ENCODE measurements around the gene RAD51AP1.

The RAD51AP1 gene

GRCh38 chr12:4530160-4530559, 8.5 kb upstream of the RAD51AP1 start:
- Histone ChIP-seq H3K4me1 (ENCODE audit: control extremely low read depth in 1 of 4, control insufficient read depth in 4 of 4, insufficient read depth in 4 of 4, low read length in 3 of 4) (no peaks in the 10 kb centered on the region), H3K27me3 (replicated peaks in 2 of 5; ENCODE audit: control insufficient read depth in 4 of 5, insufficient read depth in 5 of 5, low read length in 4 of 5) (no peaks in the 10 kb centered on the region), H3K4me3 (ENCODE audit: control insufficient read depth in 1 of 7, extremely low read depth in 1 of 7, insufficient read depth in 4 of 7, low read depth in 2 of 7, low read length in 6 of 7) (no peak overlapping the region), H3K9me3 (ENCODE audit: control extremely low read depth in 1 of 5, control insufficient read depth in 4 of 5, insufficient read depth in 2 of 5, low read depth in 1 of 5, low read length in 4 of 5) (no peaks in the 10 kb centered on the region), H3K27ac (ENCODE audit: insufficient read depth in 1 of 2, low read depth in 1 of 2, low read length in 2 of 2, poor library complexity in 1 of 2, severe bottlenecking in 2 of 2) (no peak overlapping the region), H3K36me3 (ENCODE audit: control insufficient read depth in 4 of 4, insufficient read depth in 4 of 4, low read length in 3 of 4) (peaks cover 6 to 35% (median 20%) of the 10 kb centered on the region in 4 experiments)
- no CpG with 5 or more reads among the region's 1 CpG for WGBS (ENCODE audit: insufficient coverage)
- CTCF ChIA-PET: interaction anchor here (2.0 kb wide), 1 partner anchor 147 kb away, joined by 8 read pairs; no protein-coding TSS in a partner anchor
- POLR2A ChIA-PET: no interaction called here
- DNase-seq: no peak

- DNase-seq: no peak
- H3K27me3 ChIP-seq (replicated peaks in 2 of 5; ENCODE audit: control insufficient read depth in 4 of 5, insufficient read depth in 5 of 5, low read length in 4 of 5): no peaks in the 10 kb centered on the region
- ChIA-PET CTCF (interaction anchor here (2.0 kb wide), 1 partner anchor 148 kb away, joined by 8 read pairs; no protein-coding TSS in a partner anchor), POLR2A (interaction anchor here (0.7 kb wide), 1 partner anchor 971 kb away, joined by 4 read pairs; no protein-coding TSS in a partner anchor)
- H3K27ac ChIP-seq (ENCODE audit: insufficient read depth in 1 of 2, low read depth in 1 of 2, low read length in 2 of 2, poor library complexity in 1 of 2, severe bottlenecking in 2 of 2): no peak overlapping the region
- 96% methylated on average over 3 of the region's 6 CpGs for WGBS (ENCODE audit: insufficient coverage)
- H3K4me1 ChIP-seq (ENCODE audit: control extremely low read depth in 1 of 4, control insufficient read depth in 4 of 4, insufficient read depth in 4 of 4, low read length in 3 of 4): no peaks in the 10 kb centered on the region
- peaks cover 4 to 30% (median 20%) of the 10 kb centered on the region in 4 experiments for H3K36me3 ChIP-seq (ENCODE audit: control insufficient read depth in 4 of 4, insufficient read depth in 4 of 4, low read length in 3 of 4)
- H3K9me3 ChIP-seq (ENCODE audit: control extremely low read depth in 1 of 5, control insufficient read depth in 4 of 5, insufficient read depth in 2 of 5, low read depth in 1 of 5, low read length in 4 of 5): no peaks in the 10 kb centered on the region
- H3K4me3 ChIP-seq (ENCODE audit: control insufficient read depth in 1 of 7, extremely low read depth in 1 of 7, insufficient read depth in 4 of 7, low read depth in 2 of 7, low read length in 6 of 7): no peak overlapping the region
Measured at GRCh38 chr12:4530982-4531586, 7.6 kb upstream of the RAD51AP1 start.

GRCh38 chr12:4535092-4535491, 3.6 kb upstream of the RAD51AP1 start:
- Histone ChIP-seq H3K9me3 (ENCODE audit: control extremely low read depth in 1 of 5, control insufficient read depth in 4 of 5, insufficient read depth in 2 of 5, low read depth in 1 of 5, low read length in 4 of 5) (no peaks in the 10 kb centered on the region), H3K36me3 (ENCODE audit: control insufficient read depth in 4 of 4, insufficient read depth in 4 of 4, low read length in 3 of 4) (peaks cover 2 to 30% (median 19%) of the 10 kb centered on the region in 4 experiments), H3K27ac (ENCODE audit: insufficient read depth in 1 of 2, low read depth in 1 of 2, low read length in 2 of 2, poor library complexity in 1 of 2, severe bottlenecking in 2 of 2) (no peak overlapping the region), H3K27me3 (replicated peaks in 2 of 5; ENCODE audit: control insufficient read depth in 4 of 5, insufficient read depth in 5 of 5, low read length in 4 of 5) (no peaks in the 10 kb centered on the region), H3K4me3 (ENCODE audit: control insufficient read depth in 1 of 7, extremely low read depth in 1 of 7, insufficient read depth in 4 of 7, low read depth in 2 of 7, low read length in 6 of 7) (no peak overlapping the region), H3K4me1 (ENCODE audit: control extremely low read depth in 1 of 4, control insufficient read depth in 4 of 4, insufficient read depth in 4 of 4, low read length in 3 of 4) (peaks cover 12 to 23% (median 16%) of the 10 kb centered on the region in 4 experiments)
- POLR2A ChIA-PET: no interaction called here
- CTCF ChIA-PET: interaction anchor here (0.6 to 1.5 kb wide), 3 partner anchors 10 to 151 kb away, joined by 3 to 4 read pairs (median 3); no protein-coding TSS in a partner anchor
- DNase-seq: no peak
- WGBS (ENCODE audit: insufficient coverage): 100% methylated on average over 4 of the region's 4 CpGs

- peaks cover 16 to 30% (median 22%) of the 10 kb centered on the region in 4 experiments for H3K4me1 ChIP-seq (ENCODE audit: control extremely low read depth in 1 of 4, control insufficient read depth in 4 of 4, insufficient read depth in 4 of 4, low read length in 3 of 4)
- H3K9me3 ChIP-seq (ENCODE audit: control extremely low read depth in 1 of 5, control insufficient read depth in 4 of 5, insufficient read depth in 2 of 5, low read depth in 1 of 5, low read length in 4 of 5): no peaks in the 10 kb centered on the region
- H3K27me3 ChIP-seq (replicated peaks in 2 of 5; ENCODE audit: control insufficient read depth in 4 of 5, insufficient read depth in 5 of 5, low read length in 4 of 5): no peaks in the 10 kb centered on the region
- peaks cover 2 to 30% (median 19%) of the 10 kb centered on the region in 4 experiments for H3K36me3 ChIP-seq (ENCODE audit: control insufficient read depth in 4 of 4, insufficient read depth in 4 of 4, low read length in 3 of 4)
- no peak overlapping the region for H3K4me3 ChIP-seq (ENCODE audit: control insufficient read depth in 1 of 7, extremely low read depth in 1 of 7, insufficient read depth in 4 of 7, low read depth in 2 of 7, low read length in 6 of 7)
- H3K27ac ChIP-seq (ENCODE audit: insufficient read depth in 1 of 2, low read depth in 1 of 2, low read length in 2 of 2, poor library complexity in 1 of 2, severe bottlenecking in 2 of 2): no peak overlapping the region
- CTCF ChIA-PET: interaction anchor here (1.1 kb wide), 1 partner anchor 115 kb away, joined by 3 read pairs; no protein-coding TSS in a partner anchor
- 69% methylated on average over 2 of the region's 2 CpGs for WGBS (ENCODE audit: insufficient coverage)
- no peak for DNase-seq
- POLR2A ChIA-PET: no interaction called here
Measured at GRCh38 chr12:4535871-4536270, 2.8 kb upstream of the RAD51AP1 start.

GRCh38 chr12:4539167-4539870, 629 bp downstream of the RAD51AP1 start:
- POLR2A ChIA-PET: no interaction called here
- H3K27ac ChIP-seq (ENCODE audit: insufficient read depth in 1 of 2, low read depth in 1 of 2, low read length in 2 of 2, poor library complexity in 1 of 2, severe bottlenecking in 2 of 2): peak overlapping the region in 1 of 2 experiments; percentile 100
- 54% methylated on average over 3 of the region's 16 CpGs for WGBS (ENCODE audit: insufficient coverage)

GRCh38 chr12:4540170-4540569, 1.5 kb downstream of the RAD51AP1 start:
- no peaks in the 10 kb centered on the region for H3K27me3 ChIP-seq (replicated peaks in 2 of 5; ENCODE audit: control insufficient read depth in 4 of 5, insufficient read depth in 5 of 5, low read length in 4 of 5)
- peak overlapping the region in 3 of 7 experiments; percentile 77 to 99 (median 89) for H3K4me3 ChIP-seq (ENCODE audit: control insufficient read depth in 1 of 7, extremely low read depth in 1 of 7, insufficient read depth in 4 of 7, low read depth in 2 of 7, low read length in 6 of 7)
- CTCF ChIA-PET: interaction anchor here (1.7 kb wide), 1 partner anchor 39 kb away, joined by 3 read pairs; no protein-coding TSS in a partner anchor
- H3K36me3 ChIP-seq (ENCODE audit: control insufficient read depth in 4 of 4, insufficient read depth in 4 of 4, low read length in 3 of 4): peaks cover 2 to 26% (median 7%) of the 10 kb centered on the region in 4 experiments
- H3K9me3 ChIP-seq (ENCODE audit: control extremely low read depth in 1 of 5, control insufficient read depth in 4 of 5, insufficient read depth in 2 of 5, low read depth in 1 of 5, low read length in 4 of 5): no peaks in the 10 kb centered on the region
- WGBS (ENCODE audit: insufficient coverage): 100% methylated on average over 1 of the region's 3 CpGs
- POLR2A ChIA-PET: interaction anchor here (0.6 kb wide), 1 partner anchor 108 kb away, joined by 5 read pairs; no protein-coding TSS in a partner anchor
- DNase-seq: no peak
- no peak overlapping the region for H3K27ac ChIP-seq (ENCODE audit: insufficient read depth in 1 of 2, low read depth in 1 of 2, low read length in 2 of 2, poor library complexity in 1 of 2, severe bottlenecking in 2 of 2)
- peaks cover 16 to 32% (median 25%) of the 10 kb centered on the region in 4 experiments for H3K4me1 ChIP-seq (ENCODE audit: control extremely low read depth in 1 of 4, control insufficient read depth in 4 of 4, insufficient read depth in 4 of 4, low read length in 3 of 4)

More at GRCh38 chr12:4539167-4539870, 629 bp downstream of the RAD51AP1 start:
- H3K9me3 ChIP-seq (ENCODE audit: control extremely low read depth in 1 of 5, control insufficient read depth in 4 of 5, insufficient read depth in 2 of 5, low read depth in 1 of 5, low read length in 4 of 5): no peaks in the 10 kb centered on the region
- no peaks in the 10 kb centered on the region for H3K27me3 ChIP-seq (replicated peaks in 2 of 5; ENCODE audit: control insufficient read depth in 4 of 5, insufficient read depth in 5 of 5, low read length in 4 of 5)
- DNase-seq: no peak
- peaks cover 16 to 32% (median 25%) of the 10 kb centered on the region in 4 experiments for H3K4me1 ChIP-seq (ENCODE audit: control extremely low read depth in 1 of 4, control insufficient read depth in 4 of 4, insufficient read depth in 4 of 4, low read length in 3 of 4)
- CTCF ChIA-PET: no interaction called here
- peaks cover 2 to 26% (median 3%) of the 10 kb centered on the region in 4 experiments for H3K36me3 ChIP-seq (ENCODE audit: control insufficient read depth in 4 of 4, insufficient read depth in 4 of 4, low read length in 3 of 4)
- H3K4me3 ChIP-seq (ENCODE audit: control insufficient read depth in 1 of 7, extremely low read depth in 1 of 7, insufficient read depth in 4 of 7, low read depth in 2 of 7, low read length in 6 of 7): peak overlapping the region; percentile 77 to 99 (median 92)
